HG02981 (cell line): ENCODE measurements around the gene OAT.

Source experiments
- ATAC-seq: cut with Tn5 transposase; IDR thresholded peaks from one replicate; pipeline ENCODE4 v1.9.1; 2021; ENCODE audit warnings: mild to moderate bottlenecking, moderate library complexity; ENCODE audit not compliant: unreplicated experiment

The OAT gene

GRCh38 chr10:124418726-124419501, at the start of gene OAT:
Gene OAT, minus strand, starts transcription at chr10:124418923. Its CDS starts 6,752 bp downstream, at chr10:124412171.
- ATAC-seq: peak; percentile 94

DNA sequence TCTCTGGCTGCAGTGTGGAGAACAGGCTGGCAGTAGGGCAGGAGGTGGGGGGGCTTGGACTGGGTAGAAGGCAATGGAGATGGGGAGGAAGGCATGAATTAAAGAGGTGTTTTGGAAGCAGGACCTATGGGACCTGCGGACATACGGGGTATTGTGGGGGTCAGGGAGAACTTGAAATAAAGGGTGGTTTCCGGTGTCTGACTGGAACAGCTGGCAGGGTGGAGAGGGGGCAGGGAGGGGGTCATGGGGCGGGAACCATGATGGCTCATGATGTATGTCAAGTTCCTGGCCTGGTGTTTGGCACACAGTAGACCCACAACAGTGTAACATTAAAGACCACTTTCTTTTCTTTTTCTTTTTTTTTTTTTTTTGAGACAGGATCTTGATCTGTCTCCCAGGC, 48.4 kb upstream of the OAT start:
- ATAC-seq: no peak

GRCh38 chr10:124465777-124466488, 47.2 kb upstream of the OAT start:
- ATAC-seq: no peak

GRCh38 chr10:124465003-124465776, 46.5 kb upstream of the OAT start:
- peak; percentile 35 for ATAC-seq

- ATAC-seq: no peak
Measured at GRCh38 chr10:124464028-124464965, 45.6 kb upstream of the OAT start.

DNA sequence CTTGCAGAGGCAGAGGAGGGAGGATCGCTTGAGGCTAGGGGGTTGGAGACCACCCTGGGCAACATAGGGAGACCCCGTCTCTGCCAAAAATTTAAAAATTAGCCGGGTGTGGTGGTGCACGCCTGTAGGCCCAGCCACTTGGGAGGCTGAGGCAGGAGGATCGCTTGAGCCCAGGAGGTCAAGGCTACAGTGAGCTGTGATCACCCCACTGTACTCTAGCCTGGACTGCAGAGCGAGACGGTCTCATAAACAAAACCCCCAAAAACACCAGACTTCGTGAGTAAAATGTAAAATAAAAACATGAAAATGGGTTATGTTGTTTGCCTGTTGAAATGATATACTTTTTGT, 43.6 kb upstream of the OAT start:
- no peak for ATAC-seq

- peak; percentile 92 for ATAC-seq
Measured at GRCh38 chr10:124461642-124462347, 43.1 kb upstream of the OAT start, which contains the start of gene LHPP. Gene LHPP, plus strand, starts transcription at chr10:124461823. Its CDS starts 40 bp downstream, at chr10:124461863.

DNA sequence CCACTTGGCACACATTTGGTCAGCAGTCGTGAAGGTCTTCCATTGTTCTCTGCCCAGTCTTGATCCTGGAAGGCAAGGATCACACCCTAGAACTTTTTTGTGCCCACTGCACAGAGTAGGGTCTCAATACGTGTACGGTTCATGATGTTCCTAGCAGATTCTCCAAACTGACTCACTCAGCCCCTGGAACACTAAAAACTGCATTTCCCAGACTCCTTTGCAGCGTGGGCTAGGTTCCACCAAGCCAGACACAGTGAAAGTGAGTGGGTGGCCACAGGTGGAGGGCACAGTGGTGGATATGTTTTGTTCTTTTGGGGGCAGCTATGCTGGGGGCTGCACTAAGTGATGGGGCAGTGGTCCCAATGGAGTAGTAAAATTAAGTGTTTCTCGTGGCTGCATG, 41.4 kb upstream of the OAT start:
- no peak for ATAC-seq

GRCh38 chr10:124459395-124459794, 40.7 kb upstream of the OAT start:
- no peak for ATAC-seq

DNA sequence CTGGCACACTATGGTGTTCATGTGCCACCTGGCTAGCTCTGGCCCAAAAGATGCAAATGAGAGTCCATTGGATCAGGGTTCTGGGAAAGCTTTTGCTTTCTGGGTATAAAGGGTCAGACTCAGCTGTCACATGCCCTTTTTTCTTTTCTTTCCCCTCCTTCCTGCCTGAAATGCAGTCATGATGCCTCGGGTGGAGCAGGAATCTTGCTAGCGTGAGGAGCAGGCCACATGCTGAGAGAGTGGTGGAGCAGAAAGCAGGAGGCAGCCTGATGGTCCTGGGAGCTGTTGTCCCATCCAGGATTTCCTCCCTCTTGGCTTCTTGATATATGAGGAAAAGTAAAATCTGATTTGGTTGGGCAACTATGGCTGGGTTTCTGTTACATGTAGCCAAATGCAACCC, 40.2 kb upstream of the OAT start:
- ATAC-seq: no peak

GRCh38 chr10:124458473-124458872, 39.8 kb upstream of the OAT start:
- no peak for ATAC-seq

DNA sequence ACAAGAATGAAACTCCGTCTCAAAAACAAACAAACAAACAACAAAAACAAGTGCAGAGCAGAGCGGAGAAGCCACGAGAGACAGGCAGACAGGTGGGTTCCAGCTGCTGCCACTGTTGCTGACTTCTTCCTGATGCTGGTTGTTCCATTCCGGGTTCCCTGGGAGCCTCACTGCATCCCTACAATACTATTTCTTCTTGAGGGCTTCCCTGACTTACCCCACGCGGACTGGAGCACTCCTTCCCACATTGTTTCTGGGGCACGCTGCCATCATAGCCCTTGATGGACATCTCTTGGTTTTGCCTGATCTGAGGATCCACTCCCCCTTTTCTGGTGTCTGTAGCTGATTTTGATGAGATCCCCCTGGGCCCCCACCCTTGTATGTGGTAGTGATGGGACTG, 36.7 kb upstream of the OAT start:
- ATAC-seq: no peak

- ATAC-seq: no peak
Measured at GRCh38 chr10:124453960-124454610, 35.4 kb upstream of the OAT start.

DNA sequence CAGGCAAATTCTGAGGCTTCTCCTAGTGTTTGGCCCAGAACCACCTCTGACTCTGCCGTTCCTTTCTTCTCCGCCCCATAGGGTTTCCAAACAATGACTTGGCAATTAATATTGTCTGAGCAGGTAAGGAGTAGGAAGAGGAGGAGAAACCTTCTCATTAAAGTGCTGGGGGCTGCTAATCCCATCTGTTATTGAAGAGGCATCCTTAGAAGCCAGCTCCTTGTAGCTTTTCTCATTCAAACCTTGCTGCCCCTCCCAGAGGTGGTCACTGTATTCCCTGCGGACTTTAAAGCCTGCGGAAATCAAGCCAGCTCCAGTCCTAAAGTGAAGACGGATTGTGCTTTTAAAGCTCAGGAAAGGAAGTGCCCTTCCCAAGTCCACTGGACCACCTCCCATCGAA, 32.6 kb upstream of the OAT start:
- ATAC-seq: no peak

- no peak for ATAC-seq
Measured at GRCh38 chr10:124450783-124451057, 32.0 kb upstream of the OAT start.

- no peak for ATAC-seq
Measured at GRCh38 chr10:124450012-124450782, 31.5 kb upstream of the OAT start, which contains the start of gene NKX1-2. Gene NKX1-2, minus strand, starts transcription at chr10:124450035. Its CDS starts 92 bp downstream, at chr10:124449943.

- no peak for ATAC-seq
Measured at GRCh38 chr10:124449170-124450011, 30.7 kb upstream of the OAT start.

DNA sequence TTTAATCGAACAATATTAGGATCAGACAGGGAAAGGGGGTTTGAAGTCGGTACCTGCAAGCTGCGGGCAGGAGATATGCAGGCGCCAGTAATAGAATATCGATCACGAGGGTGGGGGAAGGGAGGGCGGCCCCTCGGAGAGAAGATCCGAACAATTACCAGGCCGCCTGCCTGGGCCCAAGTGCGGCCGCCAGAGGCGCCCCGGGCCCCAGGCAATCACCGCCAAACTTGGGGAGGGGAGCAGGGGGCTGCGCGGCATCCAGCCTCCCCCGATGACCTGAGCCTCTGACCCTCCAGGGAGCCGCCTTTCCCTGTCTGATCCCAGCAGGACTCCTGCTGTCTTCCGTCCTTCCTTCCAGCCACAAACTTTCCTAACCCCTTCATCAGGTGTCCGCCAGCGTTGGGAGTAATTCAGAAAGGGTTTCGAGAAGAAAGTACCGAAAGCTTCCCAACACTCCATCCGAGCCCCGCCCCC, 30.0 kb upstream of the OAT start:
- ATAC-seq: no peak
